ENCODE measurements around the gene AP1G1. TPM values are rescaled to one million over a fixed set of nuclear protein-coding genes. Genes with fewer than 3 reads are reported as not detected.

Gene AP1G1
- total RNA-seq, 4 donors from 2014 or later = 43.7 to 66.2 (median 57.1) TPM

- no peak for ATAC-seq
- H3K36me3 ChIP-seq = peaks cover 0 to 14% of the 10 kb centered on the region in 2 donors
- H3K4me1 ChIP-seq = peaks cover 0 to 36% (median 0%) of the 10 kb centered on the region in 3 donors
- no peak overlapping the region for H3K27ac ChIP-seq
- TF ChIP-seq POLR2AphosphoS5 (IDR thresholded peaks at IDR 0.05) (no peak), EP300 (IDR thresholded peaks at IDR 0.05) (no peak)
- H3K4me3 ChIP-seq = no peak overlapping the region
- no peaks in the 10 kb centered on the region for H3K9me3 ChIP-seq
- WGBS, 2 donors (ENCODE audit: low coverage in 1 of 2) = 71 to 86% methylated on average over 3 of the region's 3 CpGs
- no peaks in the 10 kb centered on the region for H3K27me3 ChIP-seq
These were observed 96.8 kb downstream of the AP1G1 start for GRCh38 chr16:71711789-71712188.

- no peak for TF ChIP-seq POLR2AphosphoS5 (IDR thresholded peaks at IDR 0.05)
- TF ChIP-seq POLR2A (IDR thresholded peaks at IDR 0.05) = no peak
- no peak for TF ChIP-seq EP300 (IDR thresholded peaks at IDR 0.05)
- Histone ChIP-seq H3K27ac (no peak overlapping the region), H3K27me3 (no peaks in the 10 kb centered on the region), H3K9me3 (no peaks in the 10 kb centered on the region), H3K4me3 (no peak overlapping the region), H3K36me3 (peaks cover 0 to 12% of the 10 kb centered on the region in 2 donors), H3K4me1 (peaks cover 0 to 36% (median 0%) of the 10 kb centered on the region in 3 donors)
- no peak for ATAC-seq
- WGBS, 2 donors (ENCODE audit: low coverage in 1 of 2) = 40 to 41% methylated on average over 2 of the region's 2 CpGs
These were observed 99.3 kb downstream of the AP1G1 start for GRCh38 chr16:71709229-71709781.

DNA sequence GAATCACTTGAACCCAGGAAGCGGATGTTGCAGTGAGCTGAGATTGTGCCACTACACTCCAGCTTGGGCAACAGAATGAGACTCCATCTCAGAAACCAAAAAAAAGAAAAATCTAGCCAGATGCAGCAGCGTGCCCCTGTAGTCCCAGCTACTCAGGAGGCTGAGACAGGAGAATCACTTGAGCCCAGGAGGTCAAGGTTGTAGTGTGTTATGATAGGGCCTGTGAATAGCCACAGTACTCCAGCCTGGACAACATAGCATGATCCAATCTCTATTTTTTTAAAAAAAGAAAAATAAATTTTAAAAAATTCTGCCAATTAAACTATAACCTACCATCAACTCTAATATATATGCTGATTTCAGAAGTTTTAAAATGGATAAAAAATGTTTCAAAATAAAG, 99.9 kb downstream of the AP1G1 start:
- ATAC-seq = no peak
- Histone ChIP-seq H3K36me3 (peaks cover 0 to 5% of the 10 kb centered on the region in 2 donors), H3K27me3 (no peaks in the 10 kb centered on the region), H3K27ac (no peak overlapping the region), H3K4me1 (peaks cover 0 to 36% (median 0%) of the 10 kb centered on the region in 3 donors), H3K4me3 (no peak overlapping the region), H3K9me3 (no peaks in the 10 kb centered on the region)
- TF ChIP-seq POLR2A (IDR thresholded peaks at IDR 0.05) = no peak
- TF ChIP-seq EP300 (IDR thresholded peaks at IDR 0.05) = no peak
- TF ChIP-seq CTCF (IDR thresholded peaks at IDR 0.05) = no peak
- TF ChIP-seq POLR2AphosphoS5 (IDR thresholded peaks at IDR 0.05) = no peak
- whole genome bisulfite sequencing, 2 donors (ENCODE audit: low coverage in 1 of 2) = 78 to 100% methylated on average over 1 to 2 of the region's 2 CpGs

DNA sequence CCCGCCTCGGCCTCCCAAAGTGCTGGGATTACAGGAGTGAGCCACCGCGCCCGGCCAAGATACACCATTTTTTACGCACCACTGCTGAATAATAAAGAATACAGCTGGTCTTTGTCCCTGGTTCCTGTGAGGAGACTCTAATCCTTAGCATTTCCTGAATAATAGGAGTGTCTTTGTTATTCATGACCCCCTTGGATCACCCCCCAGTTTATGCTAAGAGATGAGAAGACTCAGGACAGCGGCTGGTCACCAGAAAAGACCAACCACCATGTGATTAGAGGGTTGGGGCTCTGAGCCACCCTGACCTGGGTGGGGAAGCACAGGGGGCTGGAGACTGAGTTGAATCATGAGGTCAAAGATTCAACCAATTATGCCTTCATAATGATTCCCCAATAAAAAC, 101.4 kb downstream of the AP1G1 start:
- H3K36me3 ChIP-seq = peaks cover 0 to 2% of the 10 kb centered on the region in 2 donors
- H3K9me3 ChIP-seq = no peaks in the 10 kb centered on the region
- no peak overlapping the region for H3K27ac ChIP-seq
- no peak for ATAC-seq
- no peak overlapping the region for H3K4me3 ChIP-seq
- 98% methylated on average over 5 of the region's 7 CpGs; no CpG with 5 or more reads in 1 of the 2 donors for WGBS, 2 donors (ENCODE audit: low coverage in 1 of 2)
- no peaks in the 10 kb centered on the region for H3K27me3 ChIP-seq
- TF ChIP-seq EP300 (IDR thresholded peaks at IDR 0.05) = no peak
- TF ChIP-seq CTCF (IDR thresholded peaks at IDR 0.05) = no peak
- no peak for TF ChIP-seq POLR2AphosphoS5 (IDR thresholded peaks at IDR 0.05)
- no peak for TF ChIP-seq POLR2A (IDR thresholded peaks at IDR 0.05)
- peaks cover 0 to 36% (median 0%) of the 10 kb centered on the region in 3 donors for H3K4me1 ChIP-seq

DNA sequence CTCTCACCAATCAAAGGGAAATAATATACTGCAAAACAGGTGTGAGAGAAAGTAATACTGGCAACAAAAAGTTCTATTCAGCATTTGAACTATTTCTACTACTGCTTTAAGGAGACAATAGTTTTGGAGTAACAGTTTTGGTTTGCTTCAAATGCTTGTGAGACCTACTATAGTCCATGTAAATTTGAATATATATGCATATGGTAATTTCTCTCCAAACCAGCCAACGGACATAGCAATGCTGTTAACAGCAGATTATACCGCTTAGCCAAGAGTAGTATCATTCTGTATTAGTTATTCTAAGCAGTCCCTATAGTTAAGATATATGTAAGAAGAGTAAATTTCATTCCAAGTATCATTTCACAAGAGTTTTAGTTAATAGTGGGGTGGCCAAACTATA, 102.6 kb downstream of the AP1G1 start:
- Histone ChIP-seq H3K4me1 (peaks cover 0 to 29% (median 0%) of the 10 kb centered on the region in 3 donors), H3K9me3 (no peaks in the 10 kb centered on the region), H3K27ac (no peak overlapping the region), H3K27me3 (no peaks in the 10 kb centered on the region), H3K4me3 (no peak overlapping the region), H3K36me3 (peaks cover 0 to 12% of the 10 kb centered on the region in 2 donors)
- WGBS, 2 donors (ENCODE audit: low coverage in 1 of 2) = 94 to 100% methylated on average over 2 of the region's 2 CpGs
- no peak for TF ChIP-seq EP300 (IDR thresholded peaks at IDR 0.05)
- no peak for ATAC-seq

- no peaks in the 10 kb centered on the region for H3K27me3 ChIP-seq
- H3K36me3 ChIP-seq = peaks cover 0 to 36% of the 10 kb centered on the region in 2 donors
- no peak overlapping the region for H3K4me3 ChIP-seq
- ATAC-seq = no peak
- no peak for TF ChIP-seq POLR2A (IDR thresholded peaks at IDR 0.05)
- TF ChIP-seq POLR2AphosphoS5 (IDR thresholded peaks at IDR 0.05) = no peak
- no peak for TF ChIP-seq CTCF (IDR thresholded peaks at IDR 0.05)
- no peak for TF ChIP-seq EP300 (IDR thresholded peaks at IDR 0.05)
- H3K4me1 ChIP-seq = peaks cover 0 to 12% (median 0%) of the 10 kb centered on the region in 3 donors
- no peak overlapping the region for H3K27ac ChIP-seq
- 90 to 100% methylated on average over 1 of the region's 1 CpG for WGBS, 2 donors (ENCODE audit: low coverage in 1 of 2)
- H3K9me3 ChIP-seq = no peaks in the 10 kb centered on the region
These were observed 105.3 kb downstream of the AP1G1 start for GRCh38 chr16:71703333-71703732.
